ENCODE data around the gene PPM1K.

DNA sequence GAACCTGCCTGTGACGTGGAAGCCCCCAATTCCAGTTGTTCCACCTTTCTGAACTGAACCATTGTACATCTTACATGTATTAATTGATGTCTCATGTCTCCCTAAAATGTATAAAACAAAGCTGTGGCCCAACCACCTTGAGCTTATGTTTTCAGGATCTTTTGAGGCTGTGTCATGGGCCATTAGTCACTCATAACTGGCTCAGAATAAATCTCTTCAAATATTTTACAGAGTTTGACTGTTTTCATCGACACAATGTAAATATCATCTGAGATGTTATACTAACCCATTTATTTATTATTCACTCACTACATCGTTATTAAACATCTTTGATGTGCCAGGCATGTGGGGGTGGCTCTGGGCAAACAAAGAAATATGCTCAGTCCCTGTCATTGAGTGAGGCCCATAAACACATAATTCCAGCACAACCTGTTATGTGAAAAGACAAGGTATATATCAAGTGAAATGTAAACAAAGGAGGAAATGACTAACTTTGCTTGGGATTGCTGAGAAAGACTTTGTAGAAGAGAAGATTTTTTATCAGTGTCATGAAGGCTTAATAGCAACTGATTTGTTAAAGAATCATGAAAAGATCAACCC is 34.5 kb upstream of the PPM1K start:
- TF ChIP-seq, protein P1, sequence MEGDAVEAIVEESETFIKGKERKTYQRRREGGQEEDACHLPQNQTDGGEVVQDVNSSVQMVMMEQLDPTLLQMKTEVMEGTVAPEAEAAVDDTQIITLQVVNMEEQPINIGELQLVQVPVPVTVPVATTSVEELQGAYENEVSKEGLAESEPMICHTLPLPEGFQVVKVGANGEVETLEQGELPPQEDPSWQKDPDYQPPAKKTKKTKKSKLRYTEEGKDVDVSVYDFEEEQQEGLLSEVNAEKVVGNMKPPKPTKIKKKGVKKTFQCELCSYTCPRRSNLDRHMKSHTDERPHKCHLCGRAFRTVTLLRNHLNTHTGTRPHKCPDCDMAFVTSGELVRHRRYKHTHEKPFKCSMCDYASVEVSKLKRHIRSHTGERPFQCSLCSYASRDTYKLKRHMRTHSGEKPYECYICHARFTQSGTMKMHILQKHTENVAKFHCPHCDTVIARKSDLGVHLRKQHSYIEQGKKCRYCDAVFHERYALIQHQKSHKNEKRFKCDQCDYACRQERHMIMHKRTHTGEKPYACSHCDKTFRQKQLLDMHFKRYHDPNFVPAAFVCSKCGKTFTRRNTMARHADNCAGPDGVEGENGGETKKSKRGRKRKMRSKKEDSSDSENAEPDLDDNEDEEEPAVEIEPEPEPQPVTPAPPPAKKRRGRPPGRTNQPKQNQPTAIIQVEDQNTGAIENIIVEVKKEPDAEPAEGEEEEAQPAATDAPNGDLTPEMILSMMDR (IDR thresholded peaks at IDR 0.05): no peak
- no peak for TF ChIP-seq POLR2A (IDR thresholded peaks at IDR 0.05)
